ENCODE measurements around the gene RTCB.

Gene RTCB

GRCh38 chr22:32411829-32412592 is at the start of gene RTCB:
Gene RTCB (minus strand): TSS chr22:32412247. CDS start chr22:32412156, 91 bp downstream.
- DNase-seq, result peak; percentile 5 to 93 (median 82)

GRCh38 chr22:32457031-32457430 is 45.0 kb upstream of the RTCB start:
- no peak for DNase-seq

GRCh38 chr22:32448980-32449379 is 36.9 kb upstream of the RTCB start:
- no peak for DNase-seq

- DNase-seq, result no peak
Observed at GRCh38 chr22:32446321-32446720, 34.3 kb upstream of the RTCB start.

- DNase-seq, result no peak
Observed at GRCh38 chr22:32444068-32444467, 32.0 kb upstream of the RTCB start.

- no peak for DNase-seq
Observed at GRCh38 chr22:32430352-32430751, 18.3 kb upstream of the RTCB start.

- no peak for DNase-seq
Observed at GRCh38 chr22:32426881-32427280, 14.8 kb upstream of the RTCB start.

GRCh38 chr22:32423664-32424063 is 11.6 kb upstream of the RTCB start:
- no peak for DNase-seq

GRCh38 chr22:32422062-32422461 is 10.0 kb upstream of the RTCB start:
- no peak for DNase-seq

GRCh38 chr22:32421484-32421883 is 9.4 kb upstream of the RTCB start:
- no peak for DNase-seq

GRCh38 chr22:32417906-32418305 is 5.9 kb upstream of the RTCB start:
- DNase-seq, result no peak

GRCh38 chr22:32416556-32417085 is 4.6 kb upstream of the RTCB start:
- no peak for DNase-seq

- no peak for DNase-seq
Observed at GRCh38 chr22:32414191-32414590, 2.1 kb upstream of the RTCB start.

- peak in 1 of 56 donors; percentile 1 for DNase-seq
Observed at GRCh38 chr22:32413719-32414118, 1.7 kb upstream of the RTCB start.

- DNase-seq, result no peak
Observed at GRCh38 chr22:32411402-32411801, 645 bp downstream of the RTCB start.

- DNase-seq, result no peak
Observed at GRCh38 chr22:32410459-32410858, 1.6 kb downstream of the RTCB start.

GRCh38 chr22:32409977-32410376 is 2.1 kb downstream of the RTCB start:
- no peak for DNase-seq

- DNase-seq, result no peak
Observed at GRCh38 chr22:32407936-32408335, 4.1 kb downstream of the RTCB start.

GRCh38 chr22:32407312-32407711 is 4.7 kb downstream of the RTCB start:
- DNase-seq, result no peak

- DNase-seq, result no peak
Observed at GRCh38 chr22:32404021-32404420, 8.0 kb downstream of the RTCB start.

GRCh38 chr22:32401486-32401885 is 10.6 kb downstream of the RTCB start:
- no peak for DNase-seq

- no peak for DNase-seq
Observed at GRCh38 chr22:32396746-32397145, 15.3 kb downstream of the RTCB start.

- no peak for DNase-seq
Observed at GRCh38 chr22:32396255-32396654, 15.8 kb downstream of the RTCB start.

Data from nucleus accumbens (tissue), 56 donors.